H9 (cell line): ENCODE results near the gene ALDH1A1. TPM values are rescaled to one million over a fixed set of nuclear protein-coding genes. Genes with fewer than 3 reads are reported as not detected.

ENCODE experiments used
- DNase-seq: peaks from one replicate; pipeline ENCODE4 v3.0.0-alpha.2; 2017
- H2AFZ ChIP-seq: one replicate; pipeline ENCODE4 v1.6.1; 2013; ENCODE audit warnings: mild to moderate bottlenecking, low read length, control low read depth, moderate library complexity
- H2AK5ac ChIP-seq: 2 replicates; pipeline ENCODE4 v1.6.1; 2013; ENCODE audit warnings: low read length, control low read depth, mixed read lengths; ENCODE audit not compliant: insufficient read length
- H2BK120ac ChIP-seq: one replicate; pipeline ENCODE4 v1.6.1; 2013; ENCODE audit warnings: low read depth, mild to moderate bottlenecking, low read length, control low read depth, inconsistent platforms; ENCODE audit not compliant: poor library complexity, severe bottlenecking
- H2BK12ac ChIP-seq: 2 replicates; pipeline ENCODE4 v1.6.1; 2013; ENCODE audit warnings: low read length, control low read depth, mixed read lengths, low read depth; ENCODE audit not compliant: insufficient read length
- H2BK15ac ChIP-seq: 2 replicates; pipeline ENCODE4 v1.6.1; 2013; ENCODE audit warnings: low read depth, low read length, control low read depth
- H2BK20ac ChIP-seq: one replicate; pipeline ENCODE4 v1.6.1; 2013; ENCODE audit warnings: low read depth, mild to moderate bottlenecking, low read length, control low read depth, inconsistent platforms; ENCODE audit not compliant: poor library complexity, severe bottlenecking
- H2BK5ac ChIP-seq: 2 replicates; pipeline ENCODE4 v1.6.1; 2013; ENCODE audit warnings: low read length, control low read depth, mixed read lengths; ENCODE audit not compliant: insufficient read length
- H3K14ac ChIP-seq: 2 replicates; pipeline ENCODE4 v1.6.1; 2013; ENCODE audit warnings: low read length, control low read depth; ENCODE audit not compliant: insufficient read depth
- H3K18ac ChIP-seq: 2 replicates; pipeline ENCODE4 v1.6.1; 2013; ENCODE audit warnings: low read depth, mild to moderate bottlenecking, mixed read lengths, low read length, control low read depth; ENCODE audit not compliant: insufficient read length
- H3K23ac ChIP-seq: 2 replicates; pipeline ENCODE4 v1.6.1; 2013; ENCODE audit warnings: low read length, control low read depth, mixed read lengths, low read depth; ENCODE audit not compliant: insufficient read length
- H3K23me2 ChIP-seq: 2 replicates; pipeline ENCODE4 v1.6.1; 2013; ENCODE audit warnings: low read depth, mild to moderate bottlenecking, mixed read lengths, low read length, control low read depth; ENCODE audit not compliant: insufficient read length, poor library complexity, severe bottlenecking
- H3K27ac ChIP-seq: 2 replicates; pipeline ENCODE4 v1.5.1; 2013; ENCODE audit warnings: low read length, control low read depth, mixed read lengths, low read depth; ENCODE audit not compliant: insufficient read length
- H3K27me3 ChIP-seq: 2 replicates; pipeline ENCODE4 v1.6.1; 2013; ENCODE audit warnings: low read length, control low read depth, inconsistent platforms; ENCODE audit not compliant: insufficient read depth
- H3K4ac ChIP-seq: 2 replicates; pipeline ENCODE4 v1.6.1; 2013; ENCODE audit warnings: low read depth, mild to moderate bottlenecking, control low read depth, inconsistent platforms, low read length, moderate library complexity
- H3K4me1 ChIP-seq: 2 replicates; pipeline ENCODE4 v1.6.1; 2013; ENCODE audit warnings: low read length, control low read depth, inconsistent platforms; ENCODE audit not compliant: insufficient read depth
- H3K4me2 ChIP-seq: 2 replicates; pipeline ENCODE4 v1.6.1; 2013; ENCODE audit warnings: low read length, control low read depth, mixed read lengths; ENCODE audit not compliant: insufficient read length, insufficient read depth
- H3K56ac ChIP-seq: 2 replicates; pipeline ENCODE4 v1.6.1; 2013; ENCODE audit warnings: low read depth, mild to moderate bottlenecking, mixed read lengths, low read length, control low read depth; ENCODE audit not compliant: insufficient read length
- H3K79me1 ChIP-seq: 2 replicates; pipeline ENCODE4 v1.6.1; 2013; ENCODE audit warnings: low read depth, mild to moderate bottlenecking, moderate library complexity, low read length, control low read depth, inconsistent platforms; ENCODE audit not compliant: insufficient read depth, poor library complexity, severe bottlenecking
- H3K79me2 ChIP-seq: 2 replicates; pipeline ENCODE4 v1.6.1; 2013; ENCODE audit warnings: low read length, control low read depth, inconsistent platforms; ENCODE audit not compliant: insufficient read depth
- H3K9ac ChIP-seq: 2 replicates; pipeline ENCODE4 v1.6.1; 2013; ENCODE audit warnings: low read length, control low read depth, mixed read lengths; ENCODE audit not compliant: insufficient read length; ENCODE audit errors: extremely low read depth
- H3K9me3 ChIP-seq: one replicate; pipeline ENCODE4 v1.6.1; 2013; ENCODE audit warnings: low read depth, low read length, inconsistent platforms; ENCODE audit not compliant: control insufficient read depth
- H3T11ph ChIP-seq: one replicate; pipeline ENCODE4 v1.6.1; 2013; ENCODE audit warnings: mild to moderate bottlenecking, low read length, control low read depth, inconsistent platforms
- H4K20me1 ChIP-seq: one replicate; pipeline ENCODE4 v1.6.1; 2013; ENCODE audit not compliant: control insufficient read depth, insufficient read length, insufficient read depth
- H4K5ac ChIP-seq: 2 replicates; pipeline ENCODE4 v1.6.1; 2013; ENCODE audit warnings: low read depth, mild to moderate bottlenecking, mixed read lengths, low read length, control low read depth; ENCODE audit not compliant: insufficient read length
- H4K8ac ChIP-seq: replicated peaks from 2 replicates; pipeline ENCODE4 v1.6.1; 2013; ENCODE audit warnings: low read length, control low read depth, mixed read lengths, low read depth; ENCODE audit not compliant: insufficient read length
- H4K91ac ChIP-seq: 2 replicates; pipeline ENCODE4 v1.6.1; 2013; ENCODE audit warnings: low read depth, mild to moderate bottlenecking, moderate library complexity, mixed read lengths, low read length, control low read depth; ENCODE audit not compliant: insufficient read length
- H3K27ac Mint-ChIP-seq, 3 experiments: 2 replicates in 2 of 3; 3 replicates in 1 of 3; pipeline ENCODE4 v1.8.0; 2020 to 2021; ENCODE audit warnings: mixed read lengths in 3 of 3, mild to moderate bottlenecking in 1 of 3, moderate library complexity in 1 of 3
- H3K27me3 Mint-ChIP-seq: 2 replicates; pipeline ENCODE4 v1.8.0; 2021; ENCODE audit warnings: low read depth, mild to moderate bottlenecking, moderate library complexity, mixed read lengths
- H3K36me3 Mint-ChIP-seq, 3 experiments: 2 replicates in 2 of 3; 3 replicates in 1 of 3; pipeline ENCODE4 v1.8.0; 2020 to 2021; ENCODE audit warnings: low read depth in 3 of 3, mixed read lengths in 3 of 3; ENCODE audit not compliant: insufficient read depth in 1 of 3
- H3K4me1 Mint-ChIP-seq, 2 experiments: 2 replicates each; pipeline ENCODE4 v1.8.0; 2020; ENCODE audit warnings: mixed read lengths in 2 of 2
- H3K4me3 Mint-ChIP-seq, 2 experiments: 2 replicates in 1 of 2; 3 replicates in 1 of 2; pipeline ENCODE4 v1.8.0; 2020 to 2021; ENCODE audit warnings: mild to moderate bottlenecking in 2 of 2, mixed read lengths in 2 of 2, moderate library complexity in 1 of 2
- H3K9me3 Mint-ChIP-seq, 2 experiments: 2 replicates in 1 of 2; 3 replicates in 1 of 2; pipeline ENCODE4 v1.8.0; 2020; ENCODE audit warnings: mild to moderate bottlenecking in 2 of 2, mixed read lengths in 2 of 2, moderate library complexity in 1 of 2
- WGBS: extraction: QIAGEN DNeasy Blood & Tissue Kit; methylation state at CpG from one replicate; pipeline ENCODE4 v1.1.7; 2013; ENCODE audit warnings: missing lambda C conversion rate, low lambda C conversion rate, mixed read lengths; ENCODE audit not compliant: insufficient read length; ENCODE audit errors: extremely low coverage; 5-methylcytosine and 5-hydroxymethylcytosine counted together
- total RNA-seq: library from RNA; stranded (reverse); gene quantifications from 2 replicates; pipeline ENCODE4 v1.2.1, GENCODE V29; 2021
- TF ChIP-seq, protein P1 (sequence below): fragments of 200-600 bp; sonication (generic); conservative IDR thresholded peaks from 3 replicates; pipeline ENCODE4 v1.8.0; 2021; ENCODE audit warnings: antibody characterized with exemption, mild to moderate bottlenecking

ALDH1A1 gene
- total RNA-seq, 1 experiment from 2014 or later, result 1.1 TPM

GRCh38 chr9:72931437-72931836, 21.4 kb downstream of the ALDH1A1 start:
- Histone ChIP-seq H2AFZ (no peak overlapping the region), H2AK5ac (no peak overlapping the region), H4K91ac (no peak overlapping the region), H2BK20ac (no peak overlapping the region), H3K9me3 (no peaks in the 10 kb centered on the region), H3K14ac (no peak overlapping the region), H2BK12ac (no peak overlapping the region), H3K9ac (no peak overlapping the region), H2BK5ac (no peak overlapping the region), H3K27ac (no peak overlapping the region), H3K23me2 (no peaks in the 10 kb centered on the region), H4K5ac (no peak overlapping the region), H4K8ac (no peak overlapping the region), H4K20me1 (no peaks in the 10 kb centered on the region), H3K79me1 (no peaks in the 10 kb centered on the region), H3K4me1 (no peaks in the 10 kb centered on the region), H3K27me3 (no peaks in the 10 kb centered on the region), H3K79me2 (no peaks in the 10 kb centered on the region), H2BK15ac (no peak overlapping the region), H3T11ph (no peak overlapping the region), H2BK120ac (no peak overlapping the region), H3K18ac (no peak overlapping the region), H3K56ac (no peak overlapping the region), H3K4me2 (no peak overlapping the region), H3K23ac (no peak overlapping the region), H3K4ac (no peak overlapping the region)
- Mint-ChIP-seq H3K36me3 (no peaks in the 10 kb centered on the region), H3K4me1 (peaks cover 0 to 7% of the 10 kb centered on the region in 2 experiments; a peak in 1 of 4 replicates), H3K27ac (no peak overlapping the region), H3K9me3 (no peaks in the 10 kb centered on the region), H3K27me3 (no peaks in the 10 kb centered on the region), H3K4me3 (no peak overlapping the region)
- no CpG with 5 or more reads among the region's 1 CpG for WGBS
- TF ChIP-seq, protein P1, sequence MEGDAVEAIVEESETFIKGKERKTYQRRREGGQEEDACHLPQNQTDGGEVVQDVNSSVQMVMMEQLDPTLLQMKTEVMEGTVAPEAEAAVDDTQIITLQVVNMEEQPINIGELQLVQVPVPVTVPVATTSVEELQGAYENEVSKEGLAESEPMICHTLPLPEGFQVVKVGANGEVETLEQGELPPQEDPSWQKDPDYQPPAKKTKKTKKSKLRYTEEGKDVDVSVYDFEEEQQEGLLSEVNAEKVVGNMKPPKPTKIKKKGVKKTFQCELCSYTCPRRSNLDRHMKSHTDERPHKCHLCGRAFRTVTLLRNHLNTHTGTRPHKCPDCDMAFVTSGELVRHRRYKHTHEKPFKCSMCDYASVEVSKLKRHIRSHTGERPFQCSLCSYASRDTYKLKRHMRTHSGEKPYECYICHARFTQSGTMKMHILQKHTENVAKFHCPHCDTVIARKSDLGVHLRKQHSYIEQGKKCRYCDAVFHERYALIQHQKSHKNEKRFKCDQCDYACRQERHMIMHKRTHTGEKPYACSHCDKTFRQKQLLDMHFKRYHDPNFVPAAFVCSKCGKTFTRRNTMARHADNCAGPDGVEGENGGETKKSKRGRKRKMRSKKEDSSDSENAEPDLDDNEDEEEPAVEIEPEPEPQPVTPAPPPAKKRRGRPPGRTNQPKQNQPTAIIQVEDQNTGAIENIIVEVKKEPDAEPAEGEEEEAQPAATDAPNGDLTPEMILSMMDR, result no peak
- DNase-seq, result no peak
